SK-N-SH (cell line): ENCODE results near the gene ZNF705A. TPM values are rescaled to one million over a fixed set of nuclear protein-coding genes. Genes with fewer than 3 reads are reported as not detected.
"Not testable (repeated sequence)": the region's sequence is repeated elsewhere in the genome, so short reads cannot be mapped to it uniquely, and the experiment has no call there.

Experiments used
- CTCF ChIA-PET: fragments of 300-600, 350-600 bp; formaldehyde crosslinking; extraction: SDS; loops from one replicate; lab custom pipeline; 2021; lab: Yijun Ruan, JAX
- POLR2A ChIA-PET: fragments of 350-600 bp; sonication (Branson Sonifier 250); formaldehyde crosslinking; extraction: SDS; loops from one replicate; lab custom pipeline; 2020; ENCODE audit warnings: antibody characterized with exemption, inconsistent platforms; lab: Yijun Ruan, JAX
- DNase-seq: peaks from one replicate; pipeline ENCODE4 v3.0.0; 2012
- H2AFZ ChIP-seq: fragments of 200-600 bp; sonication (generic); 2 replicates; pipeline ENCODE4 v1.8.1; 2016; ENCODE audit warnings: antibody characterized with exemption, mild to moderate bottlenecking, low read depth
- H3F3A ChIP-seq: fragments of 200-600 bp; sonication (generic); replicated peaks from 2 replicates; pipeline ENCODE3; 2016; ENCODE audit warnings: antibody characterized with exemption, mild to moderate bottlenecking; ENCODE audit not compliant: insufficient read depth
- H3K27ac ChIP-seq, 2 experiments: fragments of 200-500 bp in 1 of 2; fragments of 200-600 bp in 1 of 2; sonication (Bioruptor generic) in 1 of 2; sonication (generic), shearing (Covaris generic) in 1 of 2; 2 replicates each; pipeline versions ENCODE4 v1.5.1 to v1.6.1; 2014 to 2016; ENCODE audit warnings: low read depth in 2 of 2, inconsistent platforms in 1 of 2, low read length in 1 of 2, mild to moderate bottlenecking in 1 of 2, mixed read lengths in 1 of 2
- H3K27me3 ChIP-seq: fragments of 200-600 bp; sonication (generic), shearing (Covaris generic); 2 replicates; pipeline ENCODE4 v1.6.1; 2016; ENCODE audit warnings: mixed run types; ENCODE audit not compliant: insufficient read depth
- H3K36me3 ChIP-seq, 2 experiments: fragments of 200-500 bp in 1 of 2; fragments of 200-600 bp in 1 of 2; sonication (Bioruptor generic) in 1 of 2; sonication (generic) in 1 of 2; replicated peaks in 1 of 2; 2 replicates each; pipeline versions ENCODE3 to v1.5.1; 2014 to 2016; ENCODE audit warnings: low read length in 1 of 2, mild to moderate bottlenecking in 1 of 2; ENCODE audit not compliant: insufficient read depth in 2 of 2, control insufficient read depth in 1 of 2
- H3K4me1 ChIP-seq, 2 experiments: fragments of 200-500 bp in 1 of 2; fragments of 200-600 bp in 1 of 2; sonication (Bioruptor generic) in 1 of 2; sonication (generic), shearing (Covaris generic) in 1 of 2; 2 replicates each; pipeline versions ENCODE4 v1.5.1 to v1.6.1; 2014 to 2016; ENCODE audit warnings: low read depth in 1 of 2, low read length in 1 of 2, mixed run types in 1 of 2; ENCODE audit not compliant: insufficient read depth in 2 of 2, control insufficient read depth in 1 of 2
- H3K4me2 ChIP-seq: fragments of 200-600 bp; sonication (generic), shearing (Covaris generic); 2 replicates; pipeline ENCODE4 v1.6.1; 2017; ENCODE audit warnings: mixed run types
- H3K4me3 ChIP-seq, 2 experiments: fragments of 200-500 bp in 1 of 2; fragments of 200-600 bp in 1 of 2; sonication (Bioruptor generic) in 1 of 2; sonication (generic), shearing (Covaris generic) in 1 of 2; 2 replicates each; pipeline versions ENCODE4 v1.5.1 to v1.8.1; 2014 to 2016; ENCODE audit warnings: low read depth in 2 of 2, inconsistent platforms in 1 of 2, low read length in 1 of 2, mild to moderate bottlenecking in 1 of 2, mixed read lengths in 1 of 2, moderate library complexity in 1 of 2
- H3K79me2 ChIP-seq: fragments of 200-600 bp; sonication (generic); 2 replicates; pipeline ENCODE4 v1.8.1; 2017; ENCODE audit warnings: mild to moderate bottlenecking; ENCODE audit not compliant: insufficient read depth
- H3K9ac ChIP-seq: fragments of 200-600 bp; sonication (generic); 2 replicates; pipeline ENCODE4 v1.6.1; 2017; ENCODE audit warnings: mixed run types
- H3K9me2 ChIP-seq: fragments of 200-600 bp; sonication (generic); 2 replicates; pipeline ENCODE4 v1.6.1; 2017; ENCODE audit warnings: mixed run types
- H3K9me3 ChIP-seq: fragments of 200-600 bp; sonication (generic); 2 replicates; pipeline ENCODE4 v1.6.1; 2017; ENCODE audit warnings: mixed run types, mild to moderate bottlenecking, moderate library complexity
- H4K20me1 ChIP-seq: fragments of 200-600 bp; sonication (generic); 2 replicates; pipeline ENCODE4 v1.6.1; 2017; ENCODE audit warnings: mild to moderate bottlenecking, mixed run types; ENCODE audit not compliant: insufficient read depth
- CTCF ChIP-seq: fragments of 200-600 bp; sonication (generic); IDR thresholded peaks from 2 replicates; pipeline ENCODE4 v1.6.1; 2017; ENCODE audit warnings: antibody characterized with exemption, mild to moderate bottlenecking, moderate library complexity
- EZH2phosphoT487 ChIP-seq: fragments of 200-600 bp; sonication (generic); IDR thresholded peaks from 2 replicates; pipeline ENCODE4 v1.6.1; 2017; ENCODE audit warnings: low read depth, mixed run types, mild to moderate bottlenecking, antibody characterized with exemption, moderate library complexity, borderline replicate concordance
- FOSL2 ChIP-seq: IDR thresholded peaks from 2 replicates; pipeline ENCODE4 v1.4.0; 2012; ENCODE audit warnings: low read depth, mild to moderate bottlenecking, moderate library complexity, borderline replicate concordance
- GABPA ChIP-seq: IDR thresholded peaks from 2 replicates; pipeline ENCODE4 v1.4.0; 2012; ENCODE audit warnings: low read depth, mild to moderate bottlenecking
- IRF3 ChIP-seq: fragments of 150-350 bp; IDR thresholded peaks from 2 replicates; pipeline ENCODE4 v1.6.1; 2016; ENCODE audit warnings: mild to moderate bottlenecking, low read depth, low read length
- MAX ChIP-seq: IDR thresholded peaks from 2 replicates; pipeline ENCODE4 v1.4.0; 2012; ENCODE audit warnings: low read depth
- MEF2A ChIP-seq: IDR thresholded peaks from 2 replicates; pipeline ENCODE4 v1.4.0; 2012; ENCODE audit warnings: low read depth, borderline replicate concordance
- MXI1 ChIP-seq: IDR thresholded peaks from 2 replicates; pipeline ENCODE4 v1.6.1; 2012; ENCODE audit warnings: mild to moderate bottlenecking, low read depth, low read length, improper control_type of control experiment
- NRF1 ChIP-seq: IDR thresholded peaks from 2 replicates; pipeline ENCODE4 v1.6.1; 2012; ENCODE audit warnings: low read depth, mild to moderate bottlenecking, low read length
- PBX3 ChIP-seq: IDR thresholded peaks from 2 replicates; pipeline ENCODE4; 2012
- POLR2AphosphoS5 ChIP-seq: IDR thresholded peaks from 2 replicates; pipeline ENCODE4 v1.6.1; 2012; ENCODE audit warnings: low read depth, low read length
- RCOR1 ChIP-seq: fragments of 150-350 bp; IDR thresholded peaks from 2 replicates; pipeline ENCODE4 v1.6.1; 2017; ENCODE audit warnings: antibody characterized with exemption, low read length
- RFX5 ChIP-seq: IDR thresholded peaks from 2 replicates; pipeline ENCODE4 v1.6.1; 2012; ENCODE audit warnings: mild to moderate bottlenecking, improper control_type of control experiment, low read length
- RXRA ChIP-seq: IDR thresholded peaks from 2 replicates; pipeline ENCODE4 v1.4.0; 2012; ENCODE audit warnings: low read depth, mild to moderate bottlenecking, borderline replicate concordance
- TCF12 ChIP-seq: IDR thresholded peaks from 2 replicates; pipeline ENCODE4 v1.4.0; 2012
- USF1 ChIP-seq: IDR thresholded peaks from 2 replicates; pipeline ENCODE4 v1.4.0; 2012; ENCODE audit warnings: low read depth, borderline replicate concordance
- USF2 ChIP-seq: fragments of 150-350 bp; IDR thresholded peaks from 2 replicates; pipeline ENCODE4 v1.6.1; 2017; ENCODE audit warnings: antibody characterized with exemption, low read length, low read depth, borderline replicate concordance
- YY1 ChIP-seq: IDR thresholded peaks from 2 replicates; pipeline ENCODE4 v1.4.0; 2012; ENCODE audit warnings: low read depth, mild to moderate bottlenecking
- ZBTB33 ChIP-seq: IDR thresholded peaks from 2 replicates; pipeline ENCODE4 v1.4.0; 2012; ENCODE audit warnings: low read depth, borderline replicate concordance
- WGBS: methylation state at CpG from one replicate; pipeline ENCODE4 v1.1.6; 2017; ENCODE audit warnings: low lambda C conversion rate; 5-methylcytosine and 5-hydroxymethylcytosine counted together
- polyA plus RNA-seq, 3 experiments: library from polyadenylated mRNA; depleted of rRNA; stranded (reverse); fragments of >200 nt; gene quantifications; 2 replicates each; pipeline ENCODE4 v1.2.3, GENCODE V29; 2012

The ZNF705A gene
- polyA plus RNA-seq, 1 of the 3 experiments (the other 2 are of a cell fraction): not detected

- CTCF ChIA-PET, H3K36me3 ChIP-seq, POLR2A ChIA-PET, H3K27ac ChIP-seq, H3K4me2 ChIP-seq, H3K9ac ChIP-seq, H3K9me3 ChIP-seq, H3K27me3 ChIP-seq, H4K20me1 ChIP-seq, H2AFZ ChIP-seq, H3K4me1 ChIP-seq, H3F3A ChIP-seq, H3K9me2 ChIP-seq, H3K79me2 ChIP-seq, DNase-seq, H3K4me3 ChIP-seq: not testable (repeated sequence)
- 58% methylated on average over 8 of the region's 8 CpGs for WGBS
These were observed 15.2 kb upstream of the ZNF705A start for GRCh38 chr12:8141647-8142046.

GRCh38 chr12:8143261-8143660 is 13.6 kb upstream of the ZNF705A start:
- H3K36me3 ChIP-seq: peaks cover 0 to 8% of the 10 kb centered on the region in 2 experiments
- no peaks in the 10 kb centered on the region for H3K9me2 ChIP-seq
- H3K4me1 ChIP-seq: no peaks in the 10 kb centered on the region
- H3F3A ChIP-seq: no peaks in the 10 kb centered on the region
- no peaks in the 10 kb centered on the region for H3K79me2 ChIP-seq
- no peak overlapping the region for H3K4me3 ChIP-seq
- no peak overlapping the region for H3K4me2 ChIP-seq
- no peak for DNase-seq
- TF ChIP-seq FOSL2 (no peak), PBX3 (no peak), MEF2A (no peak), USF2 (no peak), IRF3 (no peak), MAX (no peak), EZH2phosphoT487 (no peak), TCF12 (no peak), RCOR1 (no peak), YY1 (no peak), RXRA (no peak), CTCF (no peak), USF1 (no peak), POLR2AphosphoS5 (no peak), NRF1 (no peak), MXI1 (no peak), RFX5 (no peak), GABPA (no peak), ZBTB33 (no peak)
- CTCF ChIA-PET: no interaction called here
- no peaks in the 10 kb centered on the region for H3K27me3 ChIP-seq
- H3K27ac ChIP-seq: no peak overlapping the region
- no peak overlapping the region for H2AFZ ChIP-seq
- peaks cover 4% of the 10 kb centered on the region; the same call in 1 of the 2 replicates for H3K9me3 ChIP-seq
- POLR2A ChIA-PET: no interaction called here
- no peaks in the 10 kb centered on the region for H4K20me1 ChIP-seq
- no peak overlapping the region for H3K9ac ChIP-seq
